ENCODE measurements around the gene PI16.

The PI16 gene

GRCh38 chr6:36954262-36954931, at the start of gene PI16:
Gene PI16, plus strand, starts transcription at chr6:36954738. Its CDS starts 23 bp downstream, at chr6:36954761.
- TF ChIP-seq CTCF (conservative IDR thresholded peaks at IDR 0.05; ENCODE audit: control insufficient read depth, insufficient read depth, low read depth, low read length): no peak
- DNase-seq (ENCODE audit: low read depth): no peak
- no peak within 1 kb of the TSS for H3K4me3 ChIP-seq (ENCODE audit: control insufficient read depth, low read depth, low read length)

GRCh38 chr6:36904851-36905393, 49.6 kb upstream of the PI16 start:
- no peak overlapping the region for H3K4me3 ChIP-seq (ENCODE audit: control insufficient read depth, low read depth, low read length)
- no peak for DNase-seq (ENCODE audit: low read depth)
- TF ChIP-seq CTCF (conservative IDR thresholded peaks at IDR 0.05; ENCODE audit: control insufficient read depth, insufficient read depth, low read depth, low read length): no peak

- TF ChIP-seq CTCF (conservative IDR thresholded peaks at IDR 0.05; ENCODE audit: control insufficient read depth, insufficient read depth, low read depth, low read length): no peak
- no peak for DNase-seq (ENCODE audit: low read depth)
- H3K4me3 ChIP-seq (ENCODE audit: control insufficient read depth, low read depth, low read length): no peak overlapping the region
These were observed 47.8 kb upstream of the PI16 start for GRCh38 chr6:36906539-36907325.

GRCh38 chr6:36907781-36908180, 46.8 kb upstream of the PI16 start:
- DNase-seq (ENCODE audit: low read depth): peak; percentile 67
- H3K4me3 ChIP-seq (ENCODE audit: control insufficient read depth, low read depth, low read length): no peak overlapping the region
- no peak for TF ChIP-seq CTCF (conservative IDR thresholded peaks at IDR 0.05; ENCODE audit: control insufficient read depth, insufficient read depth, low read depth, low read length)

GRCh38 chr6:36908747-36909146, 45.8 kb upstream of the PI16 start:
- no peak overlapping the region for H3K4me3 ChIP-seq (ENCODE audit: control insufficient read depth, low read depth, low read length)
- no peak for TF ChIP-seq CTCF (conservative IDR thresholded peaks at IDR 0.05; ENCODE audit: control insufficient read depth, insufficient read depth, low read depth, low read length)
- no peak for DNase-seq (ENCODE audit: low read depth)

GRCh38 chr6:36912030-36912454, 42.5 kb upstream of the PI16 start:
- no peak for DNase-seq (ENCODE audit: low read depth)
- TF ChIP-seq CTCF (conservative IDR thresholded peaks at IDR 0.05; ENCODE audit: control insufficient read depth, insufficient read depth, low read depth, low read length): no peak
- H3K4me3 ChIP-seq (ENCODE audit: control insufficient read depth, low read depth, low read length): no peak overlapping the region

Data from fibroblast of mammary gland (primary cell).